Measurements from ENCODE around the gene TMEM115. TPM values are rescaled to one million over a fixed set of nuclear protein-coding genes. Genes with fewer than 3 reads are reported as not detected.

The TMEM115 gene
- total RNA-seq, 4 donors from 2014 or later: 24.2 to 41.6 (median 30.6) TPM

- 57 to 61% methylated on average over 4 to 5 of the region's 6 CpGs for WGBS, 2 donors
- no peaks in the 10 kb centered on the region for H3K4me1 ChIP-seq
- H3K9me3 ChIP-seq: no peaks in the 10 kb centered on the region
- no peak overlapping the region for H3K27ac ChIP-seq
- DNase-seq: no peak
- intact Hi-C loops (cut with DNase I): no loop called here
- no peaks in the 10 kb centered on the region for H3K27me3 ChIP-seq
- TF ChIP-seq POLR2A (IDR thresholded peaks at IDR 0.05) (no peak), CTCF (IDR thresholded peaks at IDR 0.05) (no peak)
- H3K4me3 ChIP-seq: no peak overlapping the region
- no peaks in the 10 kb centered on the region for H3K36me3 ChIP-seq
Observed at GRCh38 chr3:50383750-50384149, 24.4 kb upstream of the TMEM115 start.

DNA sequence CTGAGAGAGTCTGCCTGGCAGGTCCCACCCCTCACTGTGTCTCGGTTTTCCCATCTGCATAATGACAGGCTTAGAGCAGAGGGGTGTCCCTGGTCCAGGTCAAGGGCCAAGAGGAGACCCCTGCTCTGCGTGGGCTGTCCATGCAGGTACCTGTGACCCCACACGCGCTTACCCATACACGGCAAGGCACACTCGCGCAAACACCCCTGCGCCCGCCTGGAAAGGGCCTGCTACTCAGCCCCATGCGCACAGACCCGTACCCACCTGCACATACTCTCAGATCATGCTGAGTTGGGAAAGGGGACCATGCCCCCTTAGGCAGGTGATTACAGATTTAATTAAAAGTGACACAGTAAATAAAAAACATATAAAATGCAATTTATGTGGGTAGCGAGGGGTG, 23.4 kb upstream of the TMEM115 start:
- WGBS, 2 donors: 75 to 90% methylated on average over 7 to 8 of the region's 12 CpGs
- Histone ChIP-seq H3K9me3 (no peaks in the 10 kb centered on the region), H3K4me1 (no peaks in the 10 kb centered on the region), H3K36me3 (no peaks in the 10 kb centered on the region), H3K27ac (no peak overlapping the region), H3K27me3 (no peaks in the 10 kb centered on the region), H3K4me3 (no peak overlapping the region)
- intact Hi-C loops (cut with DNase I): no loop called here
- TF ChIP-seq CTCF (IDR thresholded peaks at IDR 0.05): no peak
- no peak for TF ChIP-seq POLR2A (IDR thresholded peaks at IDR 0.05)
- DNase-seq: no peak

- H3K27me3 ChIP-seq: no peaks in the 10 kb centered on the region
- WGBS, 2 donors: 50 to 51% methylated on average over 2 to 4 of the region's 4 CpGs
- H3K4me3 ChIP-seq: no peak overlapping the region
- no peaks in the 10 kb centered on the region for H3K4me1 ChIP-seq
- no peak for DNase-seq
- no peaks in the 10 kb centered on the region for H3K36me3 ChIP-seq
- H3K9me3 ChIP-seq: no peaks in the 10 kb centered on the region
- intact Hi-C loops (cut with DNase I): no loop called here
- no peak overlapping the region for H3K27ac ChIP-seq
- TF ChIP-seq CTCF (IDR thresholded peaks at IDR 0.05) (no peak), POLR2A (IDR thresholded peaks at IDR 0.05) (no peak)
Observed at GRCh38 chr3:50381383-50381782, 22.1 kb upstream of the TMEM115 start.

- 82 to 92% methylated on average over 5 of the region's 17 CpGs for WGBS, 2 donors
- Histone ChIP-seq H3K4me3 (no peak overlapping the region), H3K27me3 (no peaks in the 10 kb centered on the region), H3K4me1 (no peaks in the 10 kb centered on the region), H3K9me3 (no peaks in the 10 kb centered on the region), H3K36me3 (no peaks in the 10 kb centered on the region), H3K27ac (no peak overlapping the region)
- DNase-seq: no peak
- TF ChIP-seq CTCF (IDR thresholded peaks at IDR 0.05) (no peak), POLR2A (IDR thresholded peaks at IDR 0.05) (no peak)
- intact Hi-C loops (cut with DNase I): no loop called here
Observed at GRCh38 chr3:50380405-50381085, 21.2 kb upstream of the TMEM115 start.

DNA sequence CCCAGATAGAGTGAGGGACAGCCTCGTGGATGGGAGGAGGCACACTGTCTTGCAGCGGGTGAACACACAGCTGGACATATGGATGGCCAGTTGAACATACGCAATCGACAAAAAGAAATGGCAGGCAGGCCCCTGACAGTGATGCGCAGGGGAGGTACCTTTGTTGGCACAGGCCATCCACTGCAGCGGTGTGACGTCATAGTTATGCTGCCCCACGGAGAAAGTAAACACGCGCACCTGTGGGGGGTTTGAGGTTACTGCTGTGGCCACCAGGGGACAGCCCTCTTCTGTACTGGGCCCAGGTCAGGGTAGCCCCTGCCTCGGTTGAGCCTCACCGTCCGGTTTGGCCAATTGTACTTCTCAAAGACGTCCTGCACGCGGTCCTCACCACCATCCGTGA, 19.4 kb upstream of the TMEM115 start:
- Histone ChIP-seq H3K9me3 (no peaks in the 10 kb centered on the region), H3K36me3 (no peaks in the 10 kb centered on the region), H3K4me3 (no peak overlapping the region), H3K27ac (no peak overlapping the region), H3K4me1 (no peaks in the 10 kb centered on the region), H3K27me3 (no peaks in the 10 kb centered on the region)
- intact Hi-C loops (cut with DNase I): loop anchor here (10.0 kb wide), 1 partner anchor 156 kb away; no protein-coding TSS in a partner anchor
- no peak for DNase-seq
- no peak for TF ChIP-seq POLR2A (IDR thresholded peaks at IDR 0.05)
- no peak for TF ChIP-seq CTCF (IDR thresholded peaks at IDR 0.05)
- WGBS, 2 donors: 91 to 92% methylated on average over 13 to 17 of the region's 17 CpGs
